Type B pancreatic cell (in vitro differentiated cells): ENCODE measurements around the gene AK8. TPM values are rescaled to one million over a fixed set of nuclear protein-coding genes. Genes with fewer than 3 reads are reported as not detected.

Experiments used
- DNase-seq: peaks from one replicate; pipeline ENCODE4 v3.0.0; 2021; ENCODE audit warnings: mixed read lengths; ENCODE audit not compliant: unreplicated experiment; ENCODE audit errors: extremely low spot score
- H3K27ac Mint-ChIP-seq: 2 replicates; pipeline ENCODE4 v1.8.0; 2021; ENCODE audit warnings: mild to moderate bottlenecking, mixed read lengths
- H3K27me3 Mint-ChIP-seq: 2 replicates; pipeline ENCODE4 v1.8.0; 2021; ENCODE audit warnings: mixed read lengths
- H3K36me3 Mint-ChIP-seq: 2 replicates; pipeline ENCODE4 v1.8.0; 2021; ENCODE audit warnings: mixed read lengths
- H3K4me1 Mint-ChIP-seq: one replicate; pipeline ENCODE4 v1.8.0; 2021; ENCODE audit warnings: mixed read lengths; ENCODE audit not compliant: unreplicated experiment
- H3K4me3 Mint-ChIP-seq: 2 replicates; pipeline ENCODE4 v1.8.0; 2021; ENCODE audit warnings: mild to moderate bottlenecking, mixed read lengths
- H3K9me3 Mint-ChIP-seq: 2 replicates; pipeline ENCODE4 v1.8.0; 2021; ENCODE audit warnings: mixed read lengths
- CTCF ChIP-seq: fragments of 200-600 bp; sonication (generic); conservative IDR thresholded peaks from 2 replicates; pipeline ENCODE4 v1.5.0; 2021; ENCODE audit warnings: antibody characterized with exemption, mild to moderate bottlenecking
- total RNA-seq: library from RNA; stranded (reverse); gene quantifications from 2 replicates; pipeline ENCODE4 v1.2.1, GENCODE V29; 2021; ENCODE audit warnings: low replicate concordance

Gene AK8
- total RNA-seq, 1 donor from 2014 or later = 5.5 TPM

- Mint-ChIP-seq H3K27me3 (no peaks in the 10 kb centered on the region), H3K36me3 (no peaks in the 10 kb centered on the region), H3K4me1 (peaks cover 10% of the 10 kb centered on the region), H3K27ac (no peak overlapping the region), H3K4me3 (no peak overlapping the region), H3K9me3 (no peaks in the 10 kb centered on the region)
- TF ChIP-seq CTCF = no peak
- no peak for DNase-seq
Measured at GRCh38 chr9:132863096-132863495, 15.0 kb downstream of the AK8 start.

DNA sequence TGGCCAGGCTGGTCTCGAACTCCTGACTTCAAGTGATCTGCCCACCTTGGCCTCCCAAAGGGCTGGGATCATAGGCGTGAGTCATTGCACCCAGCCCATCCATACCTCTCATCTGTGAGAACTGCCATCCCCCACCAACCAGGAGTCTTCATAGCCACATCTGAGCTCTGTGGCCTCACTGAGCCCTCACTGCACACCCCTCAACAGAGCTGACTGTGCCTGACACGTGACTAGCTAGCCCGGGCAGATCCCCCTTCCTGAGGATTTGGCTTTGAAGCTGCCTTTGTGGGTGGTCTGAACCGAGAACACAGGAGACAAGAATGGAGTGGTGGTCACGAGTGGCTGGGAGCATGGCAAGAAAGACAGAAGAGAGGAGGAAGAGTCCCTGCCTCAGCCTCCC is 15.6 kb downstream of the AK8 start:
- Mint-ChIP-seq H3K4me1 (peaks cover 10% of the 10 kb centered on the region), H3K27me3 (no peaks in the 10 kb centered on the region), H3K36me3 (no peaks in the 10 kb centered on the region), H3K4me3 (no peak overlapping the region), H3K27ac (peak overlapping the region; percentile 34), H3K9me3 (no peaks in the 10 kb centered on the region)
- no peak for DNase-seq
- TF ChIP-seq CTCF = no peak

- Mint-ChIP-seq H3K27me3 (no peaks in the 10 kb centered on the region), H3K36me3 (no peaks in the 10 kb centered on the region), H3K27ac (no peak overlapping the region), H3K4me1 (peaks cover 10% of the 10 kb centered on the region), H3K4me3 (no peak overlapping the region), H3K9me3 (no peaks in the 10 kb centered on the region)
- no peak for TF ChIP-seq CTCF
- no peak for DNase-seq
Measured at GRCh38 chr9:132861666-132862065, 16.4 kb downstream of the AK8 start.

DNA sequence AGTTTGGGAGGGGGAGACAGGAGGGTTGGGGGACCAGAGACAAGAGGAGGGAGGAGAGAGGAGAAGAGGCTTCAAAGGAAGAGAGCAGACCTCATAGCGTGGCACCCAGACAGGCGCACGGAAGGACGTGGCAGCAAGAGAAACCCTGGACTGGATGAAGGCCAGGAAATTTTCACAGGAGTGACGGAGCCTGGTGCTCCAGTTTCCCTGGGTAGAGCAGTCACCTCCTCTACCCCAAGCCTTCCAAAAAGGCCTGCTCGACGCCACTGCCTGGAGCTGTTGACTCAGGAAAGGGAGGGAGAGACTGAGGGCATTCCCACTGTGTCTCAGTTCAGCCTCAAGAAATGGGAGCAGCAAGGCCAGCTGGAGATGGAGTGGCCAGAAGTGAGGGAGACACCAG is 19.3 kb downstream of the AK8 start:
- H3K27ac Mint-ChIP-seq = no peak overlapping the region
- no peaks in the 10 kb centered on the region for H3K36me3 Mint-ChIP-seq
- no peak for TF ChIP-seq CTCF
- H3K4me3 Mint-ChIP-seq = no peak overlapping the region
- H3K9me3 Mint-ChIP-seq = no peaks in the 10 kb centered on the region
- DNase-seq = no peak
- no peaks in the 10 kb centered on the region for H3K27me3 Mint-ChIP-seq
- H3K4me1 Mint-ChIP-seq = peaks cover 10% of the 10 kb centered on the region

DNA sequence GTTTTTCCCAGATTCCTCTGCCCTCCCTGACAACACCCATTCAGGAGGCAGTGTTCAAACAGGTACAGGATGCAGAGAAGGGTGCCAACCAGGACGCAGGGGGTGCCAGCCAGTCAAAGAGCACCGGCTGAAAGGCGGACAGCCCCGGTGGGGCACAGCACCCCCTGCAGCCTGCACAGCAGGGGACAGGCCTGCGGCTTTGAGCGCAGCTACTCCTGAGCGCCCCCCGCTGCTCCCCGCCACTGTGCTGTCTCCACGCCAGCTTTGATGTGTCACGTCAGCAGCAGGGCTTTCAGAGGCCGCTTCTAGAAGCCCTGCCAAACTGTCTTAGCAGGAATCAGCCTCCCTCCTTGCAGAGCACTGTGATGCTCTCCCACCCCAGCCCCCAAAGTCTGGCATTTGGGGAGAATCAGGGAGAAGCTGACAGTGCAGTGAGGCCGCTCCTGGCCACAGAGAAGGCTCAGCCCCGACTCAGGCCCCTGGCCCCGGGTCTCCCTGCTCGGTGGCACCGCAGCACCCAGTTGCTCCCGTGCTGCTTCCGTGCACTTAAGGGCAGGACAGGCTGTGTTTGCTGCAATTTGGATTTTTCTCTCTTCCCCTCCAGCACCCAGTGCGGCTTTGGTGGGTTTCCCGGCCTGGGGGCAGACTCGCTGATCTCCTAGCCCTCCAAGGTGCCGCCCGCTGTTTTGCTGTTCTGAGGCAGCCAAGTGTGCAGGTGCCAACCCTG is 20.3 kb downstream of the AK8 start:
- no peaks in the 10 kb centered on the region for H3K36me3 Mint-ChIP-seq
- TF ChIP-seq CTCF = no peak
- H3K4me3 Mint-ChIP-seq = no peak overlapping the region
- no peak for DNase-seq
- H3K27ac Mint-ChIP-seq = no peak overlapping the region
- no peaks in the 10 kb centered on the region for H3K27me3 Mint-ChIP-seq
- no peaks in the 10 kb centered on the region for H3K9me3 Mint-ChIP-seq
- peaks cover 10% of the 10 kb centered on the region for H3K4me1 Mint-ChIP-seq

- Mint-ChIP-seq H3K27ac (no peak overlapping the region), H3K9me3 (no peaks in the 10 kb centered on the region), H3K36me3 (no peaks in the 10 kb centered on the region), H3K27me3 (no peaks in the 10 kb centered on the region), H3K4me3 (no peak overlapping the region), H3K4me1 (peaks cover 5% of the 10 kb centered on the region)
- no peak for DNase-seq
- no peak for TF ChIP-seq CTCF
Measured at GRCh38 chr9:132857031-132857430, 21.1 kb downstream of the AK8 start.
